ENCODE results near the gene FADD.

FADD gene

GRCh38 chr11:70182266-70182665 is 20.8 kb upstream of the FADD start:
- no peak for TF ChIP-seq CTCF (IDR thresholded peaks at IDR 0.05; ENCODE audit: borderline replicate concordance, insufficient read depth, low read depth, low read length)
- no peak overlapping the region for H3K4me3 ChIP-seq (ENCODE audit: low read depth, low read length)

GRCh38 chr11:70183032-70183431 is 20.1 kb upstream of the FADD start:
- no peak for TF ChIP-seq CTCF (IDR thresholded peaks at IDR 0.05; ENCODE audit: borderline replicate concordance, insufficient read depth, low read depth, low read length)
- no peak overlapping the region for H3K4me3 ChIP-seq (ENCODE audit: low read depth, low read length)

GRCh38 chr11:70183483-70184176 is 19.5 kb upstream of the FADD start:
- no peak overlapping the region for H3K4me3 ChIP-seq (ENCODE audit: low read depth, low read length)
- TF ChIP-seq CTCF (IDR thresholded peaks at IDR 0.05; ENCODE audit: borderline replicate concordance, insufficient read depth, low read depth, low read length), result no peak

GRCh38 chr11:70184396-70184795 is 18.7 kb upstream of the FADD start:
- no peak overlapping the region for H3K4me3 ChIP-seq (ENCODE audit: low read depth, low read length)
- TF ChIP-seq CTCF (IDR thresholded peaks at IDR 0.05; ENCODE audit: borderline replicate concordance, insufficient read depth, low read depth, low read length), result no peak

GRCh38 chr11:70185348-70186055 is 17.6 kb upstream of the FADD start:
- TF ChIP-seq CTCF (IDR thresholded peaks at IDR 0.05; ENCODE audit: borderline replicate concordance, insufficient read depth, low read depth, low read length), result no peak
- no peak overlapping the region for H3K4me3 ChIP-seq (ENCODE audit: low read depth, low read length)

- H3K4me3 ChIP-seq (ENCODE audit: low read depth, low read length), result no peak overlapping the region
- TF ChIP-seq CTCF (IDR thresholded peaks at IDR 0.05; ENCODE audit: borderline replicate concordance, insufficient read depth, low read depth, low read length), result no peak
Observed at GRCh38 chr11:70186420-70186819, 16.7 kb upstream of the FADD start.

GRCh38 chr11:70186936-70187335 is 16.2 kb upstream of the FADD start:
- no peak overlapping the region for H3K4me3 ChIP-seq (ENCODE audit: low read depth, low read length)
- TF ChIP-seq CTCF (IDR thresholded peaks at IDR 0.05; ENCODE audit: borderline replicate concordance, insufficient read depth, low read depth, low read length), result no peak
